HepG2 (cell line): ENCODE measurements around the gene SLC25A19. TPM values are rescaled to one million over a fixed set of nuclear protein-coding genes. Genes with fewer than 3 reads are reported as not detected.

Experiments
- CREB1 ChIP-seq, 2 experiments: fragments of 450-650 bp in 1 of 2; IDR thresholded peaks; 2 replicates each; pipeline ENCODE4 v1.6.1; 2016 to 2017; ENCODE audit warnings: control low read depth in 1 of 2, mild to moderate bottlenecking in 1 of 2, missing compliant biosample characterization in 1 of 2, missing genetic modification characterization in 1 of 2
- DNMT1 ChIP-seq: sonication (generic); formaldehyde crosslinking; IDR thresholded peaks from 2 replicates; pipeline ENCODE4 v1.5.1; 2020; ENCODE audit warnings: mild to moderate bottlenecking, missing genetic modification reagents
- ESRRA ChIP-seq: sonication (generic); formaldehyde crosslinking; IDR thresholded peaks from 2 replicates; pipeline ENCODE4 v1.5.1; 2020; ENCODE audit warnings: mild to moderate bottlenecking, low read depth, missing genetic modification reagents
- KLF13 ChIP-seq: sonication (generic); formaldehyde crosslinking; IDR thresholded peaks from 2 replicates; pipeline ENCODE4 v1.4.0; 2020; ENCODE audit warnings: mild to moderate bottlenecking, missing genetic modification reagents
- KLF15 ChIP-seq: sonication (generic); formaldehyde crosslinking; IDR thresholded peaks from 2 replicates; pipeline ENCODE4 v1.8.1; 2023; ENCODE audit warnings: borderline replicate concordance, mild to moderate bottlenecking, inconsistent platforms, missing genetic modification reagents, mixed read lengths
- RBM22 ChIP-seq: fragments of 200-400 bp; formaldehyde crosslinking; optimal IDR thresholded peaks from 2 replicates; pipeline ENCODE3; 2017; ENCODE audit warnings: mild to moderate bottlenecking, low read length, moderate library complexity
- SMC3 ChIP-seq: IDR thresholded peaks from 2 replicates; pipeline ENCODE4 v1.6.1; 2011; ENCODE audit warnings: low read length, improper control_type of control experiment
- TCF12 ChIP-seq, 2 experiments: fragments of 450-650 bp in 1 of 2; sonication (generic) in 1 of 2; formaldehyde crosslinking in 1 of 2; IDR thresholded peaks; 2 replicates each; pipeline versions ENCODE4 v1.6.1 to v1.8.0; 2017 to 2022; ENCODE audit warnings: antibody characterized with exemption in 1 of 2, mild to moderate bottlenecking in 1 of 2, missing genetic modification reagents in 1 of 2, moderate library complexity in 1 of 2
- XRCC5 ChIP-seq: fragments of 200-400 bp; formaldehyde crosslinking; optimal IDR thresholded peaks from 2 replicates; pipeline ENCODE3; 2017; ENCODE audit warnings: mild to moderate bottlenecking, low read length
- ZBTB42 ChIP-seq: sonication (generic); formaldehyde crosslinking; IDR thresholded peaks from 2 replicates; pipeline ENCODE4 v1.5.0; 2020; ENCODE audit warnings: mild to moderate bottlenecking, missing genetic modification reagents
- ZNF230 ChIP-seq: sonication (generic); formaldehyde crosslinking; IDR thresholded peaks from 2 replicates; pipeline ENCODE4 v1.4.0; 2020; ENCODE audit warnings: mild to moderate bottlenecking, missing genetic modification reagents
- ZNF431 ChIP-seq: sonication (generic); formaldehyde crosslinking; IDR thresholded peaks from 2 replicates; pipeline ENCODE4 v1.9.0; 2022; ENCODE audit warnings: missing genetic modification reagents, low read depth, mild to moderate bottlenecking, borderline replicate concordance
- polyA plus RNA-seq, 8 experiments: library from polyadenylated mRNA; depleted of rRNA in 3 of 8; stranded (reverse) in 7 of 8; unstranded in 1 of 8; fragments of >200 nt; fragmentation: Illumina TruSeq in 4 of 8; extraction: Trizol in 4 of 8; gene quantifications; 2 replicates each; pipeline versions ENCODE4 v1.2.1 to v1.2.3, GENCODE V29; 2011 to 2016; ENCODE audit warnings: low read depth in 4 of 8, missing spikeins in 1 of 8, mixed read lengths in 1 of 8; ENCODE audit not compliant: insufficient read depth in 1 of 8
- total RNA-seq, 5 experiments: library from RNA; depleted of rRNA; stranded (reverse); fragments of >200 nt; fragmentation: Illumina TruSeq; extraction: Trizol; gene quantifications; 2 replicates each; pipeline ENCODE4 v1.2.3, GENCODE V29; 2016; ENCODE audit warnings: low read depth in 1 of 5
- TF ChIP-seq, protein P1 (sequence below), 2 experiments: sonication (generic) in 1 of 2; formaldehyde crosslinking in 1 of 2; IDR thresholded peaks; 2 replicates each; pipeline versions ENCODE4 v1.6.1 to v1.9.0; 2014 to 2022; ENCODE audit warnings: antibody characterized with exemption in 1 of 2, borderline replicate concordance in 1 of 2, inconsistent platforms in 1 of 2, low read depth in 1 of 2, missing genetic modification reagents in 1 of 2
- TF ChIP-seq, protein P2 (sequence below): IDR thresholded peaks from 2 replicates; pipeline ENCODE4 v1.6.1; 2012; ENCODE audit warnings: low read depth, low read length, improper control_type of control experiment
- TF ChIP-seq, protein P3 (sequence below): sonication (generic); formaldehyde crosslinking; IDR thresholded peaks from 2 replicates; pipeline ENCODE4 v1.9.0; 2021; ENCODE audit warnings: missing genetic modification reagents, mild to moderate bottlenecking, borderline replicate concordance
- TF ChIP-seq, protein P4 (sequence below): sonication (generic); formaldehyde crosslinking; IDR thresholded peaks from 2 replicates; pipeline ENCODE4 v1.5.0; 2020; ENCODE audit warnings: mild to moderate bottlenecking, missing genetic modification reagents

Gene SLC25A19
- total and polyA plus RNA-seq, 2 of the 13 experiments (the other 11 are each of a cell fraction or from before 2014, with no cell fraction given): 24.4 to 41.4 TPM

DNA sequence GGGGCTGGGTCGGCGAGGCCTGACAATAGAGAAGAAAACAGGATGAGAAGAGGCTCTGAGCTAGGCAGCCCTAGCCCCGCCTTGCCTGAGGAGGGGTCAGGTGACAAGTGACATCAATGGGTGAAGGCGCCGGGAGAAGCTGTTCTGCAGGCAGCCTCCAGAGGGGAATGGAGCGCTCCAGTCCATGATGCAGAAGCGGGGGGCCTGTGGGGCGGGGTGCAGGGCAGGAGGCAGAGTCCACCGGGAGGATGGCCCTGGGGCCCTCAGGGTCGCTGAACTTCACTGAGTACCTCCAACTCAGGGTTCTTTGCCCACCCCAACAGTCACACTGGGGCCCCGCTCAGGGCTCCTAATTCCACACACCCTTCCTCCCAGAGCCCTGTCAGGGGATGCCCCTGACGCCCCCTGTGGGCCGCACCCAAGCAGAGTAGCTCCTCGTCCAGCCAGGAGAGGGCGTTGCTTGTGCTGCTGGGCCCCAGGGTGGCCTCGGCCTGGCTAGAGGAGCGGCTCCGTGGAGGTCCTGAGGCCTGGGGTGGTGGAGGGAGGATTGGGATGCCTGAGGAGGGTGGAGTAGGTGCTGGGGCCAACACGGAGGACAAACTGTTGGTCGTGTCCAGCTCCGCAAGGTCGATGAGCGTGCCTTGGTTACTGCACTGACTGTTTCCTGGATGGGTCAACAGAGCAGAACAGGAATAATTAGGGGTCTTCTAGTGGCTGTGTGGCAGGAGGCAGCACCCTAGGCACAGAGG is 48.7 kb downstream of the SLC25A19 start (continued):
- TF ChIP-seq, protein P1, sequence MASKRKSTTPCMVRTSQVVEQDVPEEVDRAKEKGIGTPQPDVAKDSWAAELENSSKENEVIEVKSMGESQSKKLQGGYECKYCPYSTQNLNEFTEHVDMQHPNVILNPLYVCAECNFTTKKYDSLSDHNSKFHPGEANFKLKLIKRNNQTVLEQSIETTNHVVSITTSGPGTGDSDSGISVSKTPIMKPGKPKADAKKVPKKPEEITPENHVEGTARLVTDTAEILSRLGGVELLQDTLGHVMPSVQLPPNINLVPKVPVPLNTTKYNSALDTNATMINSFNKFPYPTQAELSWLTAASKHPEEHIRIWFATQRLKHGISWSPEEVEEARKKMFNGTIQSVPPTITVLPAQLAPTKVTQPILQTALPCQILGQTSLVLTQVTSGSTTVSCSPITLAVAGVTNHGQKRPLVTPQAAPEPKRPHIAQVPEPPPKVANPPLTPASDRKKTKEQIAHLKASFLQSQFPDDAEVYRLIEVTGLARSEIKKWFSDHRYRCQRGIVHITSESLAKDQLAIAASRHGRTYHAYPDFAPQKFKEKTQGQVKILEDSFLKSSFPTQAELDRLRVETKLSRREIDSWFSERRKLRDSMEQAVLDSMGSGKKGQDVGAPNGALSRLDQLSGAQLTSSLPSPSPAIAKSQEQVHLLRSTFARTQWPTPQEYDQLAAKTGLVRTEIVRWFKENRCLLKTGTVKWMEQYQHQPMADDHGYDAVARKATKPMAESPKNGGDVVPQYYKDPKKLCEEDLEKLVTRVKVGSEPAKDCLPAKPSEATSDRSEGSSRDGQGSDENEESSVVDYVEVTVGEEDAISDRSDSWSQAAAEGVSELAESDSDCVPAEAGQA (IDR thresholded peaks at IDR 0.05; ENCODE audit: low read depth): no peak
- TF ChIP-seq, protein P1 (CRISPR knock-in tag; IDR thresholded peaks at IDR 0.05; ENCODE audit: borderline replicate concordance): no peak
- no peak for TF ChIP-seq CREB1 (IDR thresholded peaks at IDR 0.05)
- TF ChIP-seq CREB1 (CRISPR knock-in tag; IDR thresholded peaks at IDR 0.05): no peak
- TF ChIP-seq XRCC5: peak; percentile 93
- TF ChIP-seq RBM22: peak; percentile 56
- no peak for TF ChIP-seq ESRRA (CRISPR knock-in tag)
- TF ChIP-seq SMC3: peak; percentile 23; the same call in 1 of the 2 replicates
- TF ChIP-seq KLF15 (CRISPR knock-in tag): no peak
- TF ChIP-seq, protein P2, sequence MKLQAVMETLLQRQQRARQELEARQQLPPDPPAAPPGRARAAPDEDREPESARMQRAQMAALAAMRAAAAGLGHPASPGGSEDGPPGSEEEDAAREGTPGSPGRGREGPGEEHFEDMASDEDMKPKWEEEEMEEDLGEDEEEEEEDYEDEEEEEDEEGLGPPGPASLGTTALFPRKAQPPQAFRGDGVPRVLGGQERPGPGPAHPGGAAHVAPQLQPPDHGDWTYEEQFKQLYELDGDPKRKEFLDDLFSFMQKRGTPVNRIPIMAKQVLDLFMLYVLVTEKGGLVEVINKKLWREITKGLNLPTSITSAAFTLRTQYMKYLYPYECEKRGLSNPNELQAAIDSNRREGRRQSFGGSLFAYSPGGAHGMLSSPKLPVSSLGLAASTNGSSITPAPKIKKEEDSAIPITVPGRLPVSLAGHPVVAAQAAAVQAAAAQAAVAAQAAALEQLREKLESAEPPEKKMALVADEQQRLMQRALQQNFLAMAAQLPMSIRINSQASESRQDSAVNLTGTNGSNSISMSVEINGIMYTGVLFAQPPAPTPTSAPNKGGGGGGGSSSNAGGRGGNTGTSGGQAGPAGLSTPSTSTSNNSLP: no peak
- TF ChIP-seq TCF12 (IDR thresholded peaks at IDR 0.05): no peak
- no peak for TF ChIP-seq TCF12 (CRISPR knock-in tag; IDR thresholded peaks at IDR 0.05)
- TF ChIP-seq ZNF230: 0 out of 2 replicates have a peak, but pooled peaks have one; percentile 68
- TF ChIP-seq, protein P3, sequence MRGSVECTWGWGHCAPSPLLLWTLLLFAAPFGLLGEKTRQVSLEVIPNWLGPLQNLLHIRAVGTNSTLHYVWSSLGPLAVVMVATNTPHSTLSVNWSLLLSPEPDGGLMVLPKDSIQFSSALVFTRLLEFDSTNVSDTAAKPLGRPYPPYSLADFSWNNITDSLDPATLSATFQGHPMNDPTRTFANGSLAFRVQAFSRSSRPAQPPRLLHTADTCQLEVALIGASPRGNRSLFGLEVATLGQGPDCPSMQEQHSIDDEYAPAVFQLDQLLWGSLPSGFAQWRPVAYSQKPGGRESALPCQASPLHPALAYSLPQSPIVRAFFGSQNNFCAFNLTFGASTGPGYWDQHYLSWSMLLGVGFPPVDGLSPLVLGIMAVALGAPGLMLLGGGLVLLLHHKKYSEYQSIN (CRISPR knock-in tag): no peak
- no peak for TF ChIP-seq KLF13
- no peak for TF ChIP-seq ZNF431 (CRISPR knock-in tag)
- peak; percentile 32; the same call in 1 of the 2 replicates for TF ChIP-seq DNMT1
- TF ChIP-seq, protein P4, sequence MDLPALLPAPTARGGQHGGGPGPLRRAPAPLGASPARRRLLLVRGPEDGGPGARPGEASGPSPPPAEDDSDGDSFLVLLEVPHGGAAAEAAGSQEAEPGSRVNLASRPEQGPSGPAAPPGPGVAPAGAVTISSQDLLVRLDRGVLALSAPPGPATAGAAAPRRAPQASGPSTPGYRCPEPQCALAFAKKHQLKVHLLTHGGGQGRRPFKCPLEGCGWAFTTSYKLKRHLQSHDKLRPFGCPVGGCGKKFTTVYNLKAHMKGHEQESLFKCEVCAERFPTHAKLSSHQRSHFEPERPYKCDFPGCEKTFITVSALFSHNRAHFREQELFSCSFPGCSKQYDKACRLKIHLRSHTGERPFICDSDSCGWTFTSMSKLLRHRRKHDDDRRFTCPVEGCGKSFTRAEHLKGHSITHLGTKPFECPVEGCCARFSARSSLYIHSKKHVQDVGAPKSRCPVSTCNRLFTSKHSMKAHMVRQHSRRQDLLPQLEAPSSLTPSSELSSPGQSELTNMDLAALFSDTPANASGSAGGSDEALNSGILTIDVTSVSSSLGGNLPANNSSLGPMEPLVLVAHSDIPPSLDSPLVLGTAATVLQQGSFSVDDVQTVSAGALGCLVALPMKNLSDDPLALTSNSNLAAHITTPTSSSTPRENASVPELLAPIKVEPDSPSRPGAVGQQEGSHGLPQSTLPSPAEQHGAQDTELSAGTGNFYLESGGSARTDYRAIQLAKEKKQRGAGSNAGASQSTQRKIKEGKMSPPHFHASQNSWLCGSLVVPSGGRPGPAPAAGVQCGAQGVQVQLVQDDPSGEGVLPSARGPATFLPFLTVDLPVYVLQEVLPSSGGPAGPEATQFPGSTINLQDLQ (CRISPR knock-in tag): no peak
- no peak for TF ChIP-seq ZBTB42
